H9 (cell line): ENCODE data around the gene GPC1. TPM values are rescaled to one million over a fixed set of nuclear protein-coding genes. Genes with fewer than 3 reads are reported as not detected.

Experiments
- DNase-seq: peaks from one replicate; pipeline ENCODE4 v3.0.0-alpha.2; 2017
- H2AFZ ChIP-seq: one replicate; pipeline ENCODE4 v1.6.1; 2013; ENCODE audit warnings: mild to moderate bottlenecking, low read length, control low read depth, moderate library complexity
- H2AK5ac ChIP-seq: 2 replicates; pipeline ENCODE4 v1.6.1; 2013; ENCODE audit warnings: low read length, control low read depth, mixed read lengths; ENCODE audit not compliant: insufficient read length
- H2BK120ac ChIP-seq: one replicate; pipeline ENCODE4 v1.6.1; 2013; ENCODE audit warnings: low read depth, mild to moderate bottlenecking, low read length, control low read depth, inconsistent platforms; ENCODE audit not compliant: poor library complexity, severe bottlenecking
- H2BK12ac ChIP-seq: 2 replicates; pipeline ENCODE4 v1.6.1; 2013; ENCODE audit warnings: low read length, control low read depth, mixed read lengths, low read depth; ENCODE audit not compliant: insufficient read length
- H2BK15ac ChIP-seq: 2 replicates; pipeline ENCODE4 v1.6.1; 2013; ENCODE audit warnings: low read depth, low read length, control low read depth
- H2BK20ac ChIP-seq: one replicate; pipeline ENCODE4 v1.6.1; 2013; ENCODE audit warnings: low read depth, mild to moderate bottlenecking, low read length, control low read depth, inconsistent platforms; ENCODE audit not compliant: poor library complexity, severe bottlenecking
- H2BK5ac ChIP-seq: 2 replicates; pipeline ENCODE4 v1.6.1; 2013; ENCODE audit warnings: low read length, control low read depth, mixed read lengths; ENCODE audit not compliant: insufficient read length
- H3K14ac ChIP-seq: 2 replicates; pipeline ENCODE4 v1.6.1; 2013; ENCODE audit warnings: low read length, control low read depth; ENCODE audit not compliant: insufficient read depth
- H3K18ac ChIP-seq: 2 replicates; pipeline ENCODE4 v1.6.1; 2013; ENCODE audit warnings: low read depth, mild to moderate bottlenecking, mixed read lengths, low read length, control low read depth; ENCODE audit not compliant: insufficient read length
- H3K23ac ChIP-seq: 2 replicates; pipeline ENCODE4 v1.6.1; 2013; ENCODE audit warnings: low read length, control low read depth, mixed read lengths, low read depth; ENCODE audit not compliant: insufficient read length
- H3K23me2 ChIP-seq: 2 replicates; pipeline ENCODE4 v1.6.1; 2013; ENCODE audit warnings: low read depth, mild to moderate bottlenecking, mixed read lengths, low read length, control low read depth; ENCODE audit not compliant: insufficient read length, poor library complexity, severe bottlenecking
- H3K27ac ChIP-seq: 2 replicates; pipeline ENCODE4 v1.5.1; 2013; ENCODE audit warnings: low read length, control low read depth, mixed read lengths, low read depth; ENCODE audit not compliant: insufficient read length
- H3K27me3 ChIP-seq: 2 replicates; pipeline ENCODE4 v1.6.1; 2013; ENCODE audit warnings: low read length, control low read depth, inconsistent platforms; ENCODE audit not compliant: insufficient read depth
- H3K4ac ChIP-seq: 2 replicates; pipeline ENCODE4 v1.6.1; 2013; ENCODE audit warnings: low read depth, mild to moderate bottlenecking, control low read depth, inconsistent platforms, low read length, moderate library complexity
- H3K4me1 ChIP-seq: 2 replicates; pipeline ENCODE4 v1.6.1; 2013; ENCODE audit warnings: low read length, control low read depth, inconsistent platforms; ENCODE audit not compliant: insufficient read depth
- H3K4me2 ChIP-seq: 2 replicates; pipeline ENCODE4 v1.6.1; 2013; ENCODE audit warnings: low read length, control low read depth, mixed read lengths; ENCODE audit not compliant: insufficient read length, insufficient read depth
- H3K56ac ChIP-seq: 2 replicates; pipeline ENCODE4 v1.6.1; 2013; ENCODE audit warnings: low read depth, mild to moderate bottlenecking, mixed read lengths, low read length, control low read depth; ENCODE audit not compliant: insufficient read length
- H3K79me1 ChIP-seq: 2 replicates; pipeline ENCODE4 v1.6.1; 2013; ENCODE audit warnings: low read depth, mild to moderate bottlenecking, moderate library complexity, low read length, control low read depth, inconsistent platforms; ENCODE audit not compliant: insufficient read depth, poor library complexity, severe bottlenecking
- H3K79me2 ChIP-seq: 2 replicates; pipeline ENCODE4 v1.6.1; 2013; ENCODE audit warnings: low read length, control low read depth, inconsistent platforms; ENCODE audit not compliant: insufficient read depth
- H3K9ac ChIP-seq: 2 replicates; pipeline ENCODE4 v1.6.1; 2013; ENCODE audit warnings: low read length, control low read depth, mixed read lengths; ENCODE audit not compliant: insufficient read length; ENCODE audit errors: extremely low read depth
- H3K9me3 ChIP-seq: one replicate; pipeline ENCODE4 v1.6.1; 2013; ENCODE audit warnings: low read depth, low read length, inconsistent platforms; ENCODE audit not compliant: control insufficient read depth
- H3T11ph ChIP-seq: one replicate; pipeline ENCODE4 v1.6.1; 2013; ENCODE audit warnings: mild to moderate bottlenecking, low read length, control low read depth, inconsistent platforms
- H4K20me1 ChIP-seq: one replicate; pipeline ENCODE4 v1.6.1; 2013; ENCODE audit not compliant: control insufficient read depth, insufficient read length, insufficient read depth
- H4K5ac ChIP-seq: 2 replicates; pipeline ENCODE4 v1.6.1; 2013; ENCODE audit warnings: low read depth, mild to moderate bottlenecking, mixed read lengths, low read length, control low read depth; ENCODE audit not compliant: insufficient read length
- H4K8ac ChIP-seq: replicated peaks from 2 replicates; pipeline ENCODE4 v1.6.1; 2013; ENCODE audit warnings: low read length, control low read depth, mixed read lengths, low read depth; ENCODE audit not compliant: insufficient read length
- H4K91ac ChIP-seq: 2 replicates; pipeline ENCODE4 v1.6.1; 2013; ENCODE audit warnings: low read depth, mild to moderate bottlenecking, moderate library complexity, mixed read lengths, low read length, control low read depth; ENCODE audit not compliant: insufficient read length
- H3K27ac Mint-ChIP-seq, 3 experiments: 2 replicates in 2 of 3; 3 replicates in 1 of 3; pipeline ENCODE4 v1.8.0; 2020 to 2021; ENCODE audit warnings: mixed read lengths in 3 of 3, mild to moderate bottlenecking in 1 of 3, moderate library complexity in 1 of 3
- H3K27me3 Mint-ChIP-seq: 2 replicates; pipeline ENCODE4 v1.8.0; 2021; ENCODE audit warnings: low read depth, mild to moderate bottlenecking, moderate library complexity, mixed read lengths
- H3K36me3 Mint-ChIP-seq, 3 experiments: 2 replicates in 2 of 3; 3 replicates in 1 of 3; pipeline ENCODE4 v1.8.0; 2020 to 2021; ENCODE audit warnings: low read depth in 3 of 3, mixed read lengths in 3 of 3; ENCODE audit not compliant: insufficient read depth in 1 of 3
- H3K4me1 Mint-ChIP-seq, 2 experiments: 2 replicates each; pipeline ENCODE4 v1.8.0; 2020; ENCODE audit warnings: mixed read lengths in 2 of 2
- H3K4me3 Mint-ChIP-seq, 2 experiments: 2 replicates in 1 of 2; 3 replicates in 1 of 2; pipeline ENCODE4 v1.8.0; 2020 to 2021; ENCODE audit warnings: mild to moderate bottlenecking in 2 of 2, mixed read lengths in 2 of 2, moderate library complexity in 1 of 2
- H3K9me3 Mint-ChIP-seq, 2 experiments: 2 replicates in 1 of 2; 3 replicates in 1 of 2; pipeline ENCODE4 v1.8.0; 2020; ENCODE audit warnings: mild to moderate bottlenecking in 2 of 2, mixed read lengths in 2 of 2, moderate library complexity in 1 of 2
- CTCF ChIP-seq: fragments of 200-600 bp; sonication (generic); conservative IDR thresholded peaks from 3 replicates; pipeline ENCODE4 v1.8.0; 2021; ENCODE audit warnings: antibody characterized with exemption, mild to moderate bottlenecking
- WGBS: extraction: QIAGEN DNeasy Blood & Tissue Kit; methylation state at CpG from one replicate; pipeline ENCODE4 v1.1.7; 2013; ENCODE audit warnings: missing lambda C conversion rate, low lambda C conversion rate, mixed read lengths; ENCODE audit not compliant: insufficient read length; ENCODE audit errors: extremely low coverage; 5-methylcytosine and 5-hydroxymethylcytosine counted together
- total RNA-seq: library from RNA; stranded (reverse); gene quantifications from 2 replicates; pipeline ENCODE4 v1.2.1, GENCODE V29; 2021

Gene GPC1
- total RNA-seq, 1 experiment from 2014 or later = 39.4 TPM

GRCh38 chr2:240507778-240508251 is 72.4 kb downstream of the GPC1 start:
- Histone ChIP-seq H3K27me3 (no peaks in the 10 kb centered on the region), H2BK20ac (no peak overlapping the region), H4K20me1 (no peaks in the 10 kb centered on the region), H3K23me2 (no peaks in the 10 kb centered on the region), H2BK15ac (no peak overlapping the region), H3K18ac (no peak overlapping the region), H3K79me2 (no peaks in the 10 kb centered on the region), H3K23ac (no peak overlapping the region), H3K4me2 (no peak overlapping the region), H2AFZ (no peak overlapping the region), H3K79me1 (no peaks in the 10 kb centered on the region), H3K27ac (no peak overlapping the region), H3K9me3 (no peaks in the 10 kb centered on the region), H2BK5ac (no peak overlapping the region), H3K4ac (no peak overlapping the region), H2BK120ac (no peak overlapping the region), H4K8ac (no peak overlapping the region), H2BK12ac (no peak overlapping the region), H3T11ph (no peak overlapping the region), H3K14ac (no peak overlapping the region; the same call in 1 of the 2 replicates), H3K56ac (no peak overlapping the region), H4K5ac (no peak overlapping the region), H3K4me1 (no peaks in the 10 kb centered on the region), H3K9ac (no peak overlapping the region), H4K91ac (no peak overlapping the region), H2AK5ac (no peak overlapping the region)
- TF ChIP-seq CTCF = no peak
- H3K27me3 Mint-ChIP-seq = peaks cover 3% of the 10 kb centered on the region
- H3K36me3 Mint-ChIP-seq = no peaks in the 10 kb centered on the region
- no peak overlapping the region for H3K4me3 Mint-ChIP-seq
- no peak overlapping the region for H3K27ac Mint-ChIP-seq
- no peaks in the 10 kb centered on the region for H3K4me1 Mint-ChIP-seq
- H3K9me3 Mint-ChIP-seq = 0 out of 5 replicates have a peak, but pooled peaks cover 0 to 2% of the 10 kb centered on the region in 2 experiments
- no CpG with 5 or more reads among the region's 11 CpGs for WGBS
- DNase-seq = peak; percentile 12
